H9 (cell line): ENCODE data around the gene DEFB108B. TPM values are rescaled to one million over a fixed set of nuclear protein-coding genes. Genes with fewer than 3 reads are reported as not detected.
"Not testable (repeated sequence)": the region's sequence is repeated elsewhere in the genome, so short reads cannot be mapped to it uniquely, and the experiment has no call there.

ENCODE experiments used
- DNase-seq: peaks from one replicate; pipeline ENCODE4 v3.0.0-alpha.2; 2017
- H2AFZ ChIP-seq: one replicate; pipeline ENCODE4 v1.6.1; 2013; ENCODE audit warnings: mild to moderate bottlenecking, low read length, control low read depth, moderate library complexity
- H2AK5ac ChIP-seq: 2 replicates; pipeline ENCODE4 v1.6.1; 2013; ENCODE audit warnings: low read length, control low read depth, mixed read lengths; ENCODE audit not compliant: insufficient read length
- H2BK120ac ChIP-seq: one replicate; pipeline ENCODE4 v1.6.1; 2013; ENCODE audit warnings: low read depth, mild to moderate bottlenecking, low read length, control low read depth, inconsistent platforms; ENCODE audit not compliant: poor library complexity, severe bottlenecking
- H2BK12ac ChIP-seq: 2 replicates; pipeline ENCODE4 v1.6.1; 2013; ENCODE audit warnings: low read length, control low read depth, mixed read lengths, low read depth; ENCODE audit not compliant: insufficient read length
- H2BK15ac ChIP-seq: 2 replicates; pipeline ENCODE4 v1.6.1; 2013; ENCODE audit warnings: low read depth, low read length, control low read depth
- H2BK20ac ChIP-seq: one replicate; pipeline ENCODE4 v1.6.1; 2013; ENCODE audit warnings: low read depth, mild to moderate bottlenecking, low read length, control low read depth, inconsistent platforms; ENCODE audit not compliant: poor library complexity, severe bottlenecking
- H2BK5ac ChIP-seq: 2 replicates; pipeline ENCODE4 v1.6.1; 2013; ENCODE audit warnings: low read length, control low read depth, mixed read lengths; ENCODE audit not compliant: insufficient read length
- H3K14ac ChIP-seq: 2 replicates; pipeline ENCODE4 v1.6.1; 2013; ENCODE audit warnings: low read length, control low read depth; ENCODE audit not compliant: insufficient read depth
- H3K18ac ChIP-seq: 2 replicates; pipeline ENCODE4 v1.6.1; 2013; ENCODE audit warnings: low read depth, mild to moderate bottlenecking, mixed read lengths, low read length, control low read depth; ENCODE audit not compliant: insufficient read length
- H3K23ac ChIP-seq: 2 replicates; pipeline ENCODE4 v1.6.1; 2013; ENCODE audit warnings: low read length, control low read depth, mixed read lengths, low read depth; ENCODE audit not compliant: insufficient read length
- H3K23me2 ChIP-seq: 2 replicates; pipeline ENCODE4 v1.6.1; 2013; ENCODE audit warnings: low read depth, mild to moderate bottlenecking, mixed read lengths, low read length, control low read depth; ENCODE audit not compliant: insufficient read length, poor library complexity, severe bottlenecking
- H3K27ac ChIP-seq: 2 replicates; pipeline ENCODE4 v1.5.1; 2013; ENCODE audit warnings: low read length, control low read depth, mixed read lengths, low read depth; ENCODE audit not compliant: insufficient read length
- H3K27me3 ChIP-seq: 2 replicates; pipeline ENCODE4 v1.6.1; 2013; ENCODE audit warnings: low read length, control low read depth, inconsistent platforms; ENCODE audit not compliant: insufficient read depth
- H3K4ac ChIP-seq: 2 replicates; pipeline ENCODE4 v1.6.1; 2013; ENCODE audit warnings: low read depth, mild to moderate bottlenecking, control low read depth, inconsistent platforms, low read length, moderate library complexity
- H3K4me1 ChIP-seq: 2 replicates; pipeline ENCODE4 v1.6.1; 2013; ENCODE audit warnings: low read length, control low read depth, inconsistent platforms; ENCODE audit not compliant: insufficient read depth
- H3K4me2 ChIP-seq: 2 replicates; pipeline ENCODE4 v1.6.1; 2013; ENCODE audit warnings: low read length, control low read depth, mixed read lengths; ENCODE audit not compliant: insufficient read length, insufficient read depth
- H3K56ac ChIP-seq: 2 replicates; pipeline ENCODE4 v1.6.1; 2013; ENCODE audit warnings: low read depth, mild to moderate bottlenecking, mixed read lengths, low read length, control low read depth; ENCODE audit not compliant: insufficient read length
- H3K79me1 ChIP-seq: 2 replicates; pipeline ENCODE4 v1.6.1; 2013; ENCODE audit warnings: low read depth, mild to moderate bottlenecking, moderate library complexity, low read length, control low read depth, inconsistent platforms; ENCODE audit not compliant: insufficient read depth, poor library complexity, severe bottlenecking
- H3K79me2 ChIP-seq: 2 replicates; pipeline ENCODE4 v1.6.1; 2013; ENCODE audit warnings: low read length, control low read depth, inconsistent platforms; ENCODE audit not compliant: insufficient read depth
- H3K9ac ChIP-seq: 2 replicates; pipeline ENCODE4 v1.6.1; 2013; ENCODE audit warnings: low read length, control low read depth, mixed read lengths; ENCODE audit not compliant: insufficient read length; ENCODE audit errors: extremely low read depth
- H3K9me3 ChIP-seq: one replicate; pipeline ENCODE4 v1.6.1; 2013; ENCODE audit warnings: low read depth, low read length, inconsistent platforms; ENCODE audit not compliant: control insufficient read depth
- H3T11ph ChIP-seq: one replicate; pipeline ENCODE4 v1.6.1; 2013; ENCODE audit warnings: mild to moderate bottlenecking, low read length, control low read depth, inconsistent platforms
- H4K20me1 ChIP-seq: one replicate; pipeline ENCODE4 v1.6.1; 2013; ENCODE audit not compliant: control insufficient read depth, insufficient read length, insufficient read depth
- H4K5ac ChIP-seq: 2 replicates; pipeline ENCODE4 v1.6.1; 2013; ENCODE audit warnings: low read depth, mild to moderate bottlenecking, mixed read lengths, low read length, control low read depth; ENCODE audit not compliant: insufficient read length
- H4K8ac ChIP-seq: replicated peaks from 2 replicates; pipeline ENCODE4 v1.6.1; 2013; ENCODE audit warnings: low read length, control low read depth, mixed read lengths, low read depth; ENCODE audit not compliant: insufficient read length
- H4K91ac ChIP-seq: 2 replicates; pipeline ENCODE4 v1.6.1; 2013; ENCODE audit warnings: low read depth, mild to moderate bottlenecking, moderate library complexity, mixed read lengths, low read length, control low read depth; ENCODE audit not compliant: insufficient read length
- H3K27ac Mint-ChIP-seq, 3 experiments: 2 replicates in 2 of 3; 3 replicates in 1 of 3; pipeline ENCODE4 v1.8.0; 2020 to 2021; ENCODE audit warnings: mixed read lengths in 3 of 3, mild to moderate bottlenecking in 1 of 3, moderate library complexity in 1 of 3
- H3K27me3 Mint-ChIP-seq: 2 replicates; pipeline ENCODE4 v1.8.0; 2021; ENCODE audit warnings: low read depth, mild to moderate bottlenecking, moderate library complexity, mixed read lengths
- H3K36me3 Mint-ChIP-seq, 3 experiments: 2 replicates in 2 of 3; 3 replicates in 1 of 3; pipeline ENCODE4 v1.8.0; 2020 to 2021; ENCODE audit warnings: low read depth in 3 of 3, mixed read lengths in 3 of 3; ENCODE audit not compliant: insufficient read depth in 1 of 3
- H3K4me1 Mint-ChIP-seq, 2 experiments: 2 replicates each; pipeline ENCODE4 v1.8.0; 2020; ENCODE audit warnings: mixed read lengths in 2 of 2
- H3K4me3 Mint-ChIP-seq, 2 experiments: 2 replicates in 1 of 2; 3 replicates in 1 of 2; pipeline ENCODE4 v1.8.0; 2020 to 2021; ENCODE audit warnings: mild to moderate bottlenecking in 2 of 2, mixed read lengths in 2 of 2, moderate library complexity in 1 of 2
- H3K9me3 Mint-ChIP-seq, 2 experiments: 2 replicates in 1 of 2; 3 replicates in 1 of 2; pipeline ENCODE4 v1.8.0; 2020; ENCODE audit warnings: mild to moderate bottlenecking in 2 of 2, mixed read lengths in 2 of 2, moderate library complexity in 1 of 2
- WGBS: extraction: QIAGEN DNeasy Blood & Tissue Kit; methylation state at CpG from one replicate; pipeline ENCODE4 v1.1.7; 2013; ENCODE audit warnings: missing lambda C conversion rate, low lambda C conversion rate, mixed read lengths; ENCODE audit not compliant: insufficient read length; ENCODE audit errors: extremely low coverage; 5-methylcytosine and 5-hydroxymethylcytosine counted together
- total RNA-seq: library from RNA; stranded (reverse); gene quantifications from 2 replicates; pipeline ENCODE4 v1.2.1, GENCODE V29; 2021

Gene DEFB108B
- total RNA-seq, 1 experiment from 2014 or later = not detected

- not testable (repeated sequence) for H3K4me2 ChIP-seq, H3K18ac ChIP-seq, H2AK5ac ChIP-seq, H3K4ac ChIP-seq, H4K20me1 ChIP-seq, H2BK5ac ChIP-seq, H3K23ac ChIP-seq, H3K9me3 ChIP-seq, H3T11ph ChIP-seq, H4K91ac ChIP-seq, H3K79me1 ChIP-seq, H2BK15ac ChIP-seq, H3K27me3 Mint-ChIP-seq, H3K4me3 Mint-ChIP-seq, H3K56ac ChIP-seq, H3K27ac Mint-ChIP-seq, H2BK12ac ChIP-seq, H2BK20ac ChIP-seq, H3K36me3 Mint-ChIP-seq, H3K4me1 ChIP-seq, H3K9ac ChIP-seq, H3K27me3 ChIP-seq, H3K79me2 ChIP-seq, H3K27ac ChIP-seq, H2BK120ac ChIP-seq, H3K14ac ChIP-seq, H2AFZ ChIP-seq, DNase-seq, H3K9me3 Mint-ChIP-seq, H4K8ac ChIP-seq, H3K23me2 ChIP-seq, H4K5ac ChIP-seq
- no CpG with 5 or more reads among the region's 12 CpGs for WGBS
- H3K4me1 Mint-ChIP-seq = peaks cover 15 to 17% of the 10 kb centered on the region in 2 experiments
Measured at GRCh38 chr11:71885806-71886205, 52.8 kb downstream of the DEFB108B start.

Other genes with a start within 250 kb of the DEFB108B start
- gene DEFB131B, start 45.3 kb downstream of the DEFB108B start, total RNA-seq = not detected in 2 replicates
- gene XNDC1N, start 95.4 kb downstream of the DEFB108B start, total RNA-seq = 9.1 and 11.0 TPM in 2 replicates
- 53.3 and 56.9 TPM in 2 replicates for gene RNF121, start 95.8 kb downstream of the DEFB108B start, total RNA-seq
- gene IL18BP, start 165.7 kb downstream of the DEFB108B start, total RNA-seq = 10.2 and 10.6 TPM in 2 replicates
- gene NUMA1, start 247.3 kb downstream of the DEFB108B start, total RNA-seq = 127 and 136 TPM in 2 replicates
- gene LRRC51, start 247.7 kb downstream of the DEFB108B start, total RNA-seq = 3.1 and 6.4 TPM in 2 replicates